ENCODE results near the gene FAM110A. TPM values are rescaled to one million over a fixed set of nuclear protein-coding genes. Genes with fewer than 3 reads are reported as not detected.
"Not testable (repeated sequence)": the region's sequence is repeated elsewhere in the genome, so short reads cannot be mapped to it uniquely, and the experiment has no call there.

FAM110A gene
- total RNA-seq, 4 donors from 2014 or later: 1.4 to 3.2 (median 2.0) TPM

DNA sequence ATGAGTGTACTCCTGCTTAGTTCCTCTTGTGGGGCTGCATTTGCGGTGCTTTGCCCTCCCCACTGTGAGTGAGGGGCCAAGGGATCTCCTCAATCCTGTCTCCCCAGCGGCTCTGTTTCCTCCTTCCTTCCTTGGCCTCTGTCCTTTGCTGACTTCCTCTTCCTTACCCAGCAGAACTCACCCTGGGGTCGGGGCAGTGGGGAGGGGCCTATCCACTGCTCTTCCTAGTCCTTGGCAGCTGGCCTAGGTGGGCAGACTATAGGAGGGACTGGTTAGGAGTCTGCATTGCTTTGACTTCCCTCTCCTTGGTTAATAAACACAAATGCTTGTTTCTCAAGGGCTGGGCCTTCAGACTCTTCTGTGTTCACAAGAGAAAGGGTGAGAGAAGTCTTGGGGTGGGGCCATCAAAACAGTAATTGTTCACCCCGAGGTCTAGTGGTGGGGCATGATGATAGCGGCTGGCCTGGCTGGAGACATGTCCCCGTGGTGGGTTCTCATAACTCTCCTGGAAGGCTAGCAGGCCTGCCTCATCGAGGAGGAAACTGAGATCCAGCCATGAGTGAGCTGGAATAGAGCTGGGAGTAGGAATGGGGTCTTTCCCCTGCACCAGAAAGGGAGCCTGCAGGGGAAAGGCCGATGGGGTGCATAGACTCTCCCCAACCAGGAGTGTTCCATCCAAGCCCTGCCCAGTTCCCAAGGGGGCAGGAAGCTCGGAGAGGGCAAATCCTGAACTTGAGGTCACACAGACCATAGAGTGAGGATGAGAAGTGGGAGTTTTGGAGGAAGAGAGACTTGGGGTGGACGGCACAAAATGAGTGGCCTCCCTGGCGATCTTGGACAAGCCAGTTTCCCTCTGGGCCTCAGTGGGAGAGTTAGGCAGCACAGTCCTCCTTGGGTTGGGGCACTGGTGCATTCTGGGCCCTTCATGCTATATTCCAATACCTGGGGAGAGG is 12.7 kb downstream of the FAM110A start:
- peaks cover 0 to 28% (median 18%) of the 10 kb centered on the region in 3 donors for H3K4me1 ChIP-seq
- WGBS, 2 donors (ENCODE audit: low coverage in 1 of 2): 80 to 91% methylated on average over 4 to 6 of the region's 11 CpGs
- H3K27ac ChIP-seq: no peak overlapping the region
- no peaks in the 10 kb centered on the region for H3K36me3 ChIP-seq
- H3K9me3 ChIP-seq: no peaks in the 10 kb centered on the region
- no peak overlapping the region for H3K4me3 ChIP-seq
- no peak for ATAC-seq
- TF ChIP-seq POLR2AphosphoS5 (IDR thresholded peaks at IDR 0.05): no peak
- no peak for TF ChIP-seq POLR2A (IDR thresholded peaks at IDR 0.05)
- TF ChIP-seq, protein P1, sequence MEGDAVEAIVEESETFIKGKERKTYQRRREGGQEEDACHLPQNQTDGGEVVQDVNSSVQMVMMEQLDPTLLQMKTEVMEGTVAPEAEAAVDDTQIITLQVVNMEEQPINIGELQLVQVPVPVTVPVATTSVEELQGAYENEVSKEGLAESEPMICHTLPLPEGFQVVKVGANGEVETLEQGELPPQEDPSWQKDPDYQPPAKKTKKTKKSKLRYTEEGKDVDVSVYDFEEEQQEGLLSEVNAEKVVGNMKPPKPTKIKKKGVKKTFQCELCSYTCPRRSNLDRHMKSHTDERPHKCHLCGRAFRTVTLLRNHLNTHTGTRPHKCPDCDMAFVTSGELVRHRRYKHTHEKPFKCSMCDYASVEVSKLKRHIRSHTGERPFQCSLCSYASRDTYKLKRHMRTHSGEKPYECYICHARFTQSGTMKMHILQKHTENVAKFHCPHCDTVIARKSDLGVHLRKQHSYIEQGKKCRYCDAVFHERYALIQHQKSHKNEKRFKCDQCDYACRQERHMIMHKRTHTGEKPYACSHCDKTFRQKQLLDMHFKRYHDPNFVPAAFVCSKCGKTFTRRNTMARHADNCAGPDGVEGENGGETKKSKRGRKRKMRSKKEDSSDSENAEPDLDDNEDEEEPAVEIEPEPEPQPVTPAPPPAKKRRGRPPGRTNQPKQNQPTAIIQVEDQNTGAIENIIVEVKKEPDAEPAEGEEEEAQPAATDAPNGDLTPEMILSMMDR (IDR thresholded peaks at IDR 0.05): no peak
- no peak for TF ChIP-seq EP300 (IDR thresholded peaks at IDR 0.05)
- H3K27me3 ChIP-seq: peaks cover 37% of the 10 kb centered on the region

DNA sequence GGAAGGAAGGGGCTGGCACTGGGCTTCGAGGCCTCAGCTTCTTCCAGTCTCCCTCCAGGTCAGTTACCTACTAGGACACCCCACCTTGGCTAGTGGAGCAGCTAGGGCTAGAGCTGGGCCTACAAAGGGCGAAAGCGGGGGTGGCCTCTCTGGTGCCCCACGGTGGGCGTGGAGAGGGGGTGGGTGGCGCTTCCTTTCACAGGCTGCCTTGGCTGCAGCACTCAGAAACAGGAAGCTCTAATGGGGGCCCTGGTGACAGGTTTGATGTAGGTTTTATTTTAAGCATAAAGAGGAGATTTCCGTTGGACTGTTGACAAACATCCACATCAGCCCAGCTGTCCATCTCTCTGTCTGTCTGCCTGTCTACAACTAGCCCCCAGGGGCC is 13.4 kb downstream of the FAM110A start:
- Histone ChIP-seq H3K27ac (no peak overlapping the region), H3K4me1 (peaks cover 0 to 22% (median 12%) of the 10 kb centered on the region in 3 donors), H3K36me3 (no peaks in the 10 kb centered on the region), H3K27me3 (peaks cover 30% of the 10 kb centered on the region), H3K4me3 (no peak overlapping the region), H3K9me3 (no peaks in the 10 kb centered on the region)
- 40 to 92% methylated on average over 1 to 2 of the region's 7 CpGs for WGBS, 2 donors (ENCODE audit: low coverage in 1 of 2)
- TF ChIP-seq POLR2A (IDR thresholded peaks at IDR 0.05): no peak
- TF ChIP-seq, protein P1 (IDR thresholded peaks at IDR 0.05): no peak
- TF ChIP-seq POLR2AphosphoS5 (IDR thresholded peaks at IDR 0.05): no peak
- TF ChIP-seq EP300 (IDR thresholded peaks at IDR 0.05): no peak
- no peak for ATAC-seq

DNA sequence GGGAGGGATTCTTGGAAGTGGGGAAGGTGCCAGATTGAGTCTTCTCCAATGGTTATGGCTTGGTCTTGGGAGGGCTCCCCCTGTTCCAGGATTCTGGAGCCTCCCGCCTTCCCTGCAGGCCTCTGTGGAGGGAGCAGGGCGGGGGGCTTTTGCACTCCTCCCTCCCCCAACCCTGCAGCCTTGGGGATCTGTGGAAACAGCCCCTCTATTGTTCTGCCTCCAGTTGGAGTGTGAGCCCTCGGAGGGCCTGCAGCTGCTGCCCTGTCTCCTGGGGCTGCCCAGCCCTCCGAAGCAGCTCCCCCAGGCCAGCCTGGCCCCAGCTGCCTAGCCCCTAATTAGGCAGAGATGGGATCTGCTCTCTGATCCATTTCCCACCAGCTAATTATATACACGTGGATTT is 14.7 kb downstream of the FAM110A start:
- WGBS, 2 donors (ENCODE audit: low coverage in 1 of 2): no CpG with 5 or more reads among the region's 5 CpGs
- Histone ChIP-seq H3K27ac (no peak overlapping the region), H3K4me3 (no peak overlapping the region), H3K27me3 (peaks cover 19% of the 10 kb centered on the region), H3K4me1 (peaks cover 0 to 22% (median 11%) of the 10 kb centered on the region in 3 donors), H3K9me3 (no peaks in the 10 kb centered on the region), H3K36me3 (no peaks in the 10 kb centered on the region)
- no peak for ATAC-seq
- TF ChIP-seq, protein P1 (IDR thresholded peaks at IDR 0.05): no peak
- TF ChIP-seq POLR2AphosphoS5 (IDR thresholded peaks at IDR 0.05): no peak
- no peak for TF ChIP-seq EP300 (IDR thresholded peaks at IDR 0.05)
- no peak for TF ChIP-seq POLR2A (IDR thresholded peaks at IDR 0.05)

DNA sequence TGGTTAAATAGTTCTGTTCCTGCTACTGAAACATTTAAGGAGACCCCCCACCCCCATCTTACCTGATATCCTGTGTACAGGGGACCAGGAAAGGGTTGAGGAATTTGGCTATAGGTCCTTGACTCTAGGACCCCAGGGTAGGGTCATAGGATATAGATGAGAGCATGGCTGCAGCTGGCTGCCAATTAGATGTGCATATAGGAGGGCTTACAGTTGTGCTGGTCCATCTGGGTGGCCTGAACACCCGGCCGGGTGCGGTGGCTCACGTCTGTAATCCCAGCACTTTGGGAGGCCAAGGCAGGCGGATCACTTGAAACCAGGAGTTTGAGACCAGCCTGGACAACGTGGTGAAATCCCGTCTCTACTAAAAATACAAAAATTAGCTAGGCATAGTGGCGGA is 15.2 kb downstream of the FAM110A start:
- H3K36me3 ChIP-seq, H3K9me3 ChIP-seq, H3K27ac ChIP-seq, H3K4me3 ChIP-seq, ATAC-seq: not testable (repeated sequence)
- 89 to 100% methylated on average over 1 to 8 of the region's 8 CpGs for WGBS, 2 donors (ENCODE audit: low coverage in 1 of 2)
- Histone ChIP-seq H3K27me3 (peaks cover 14% of the 10 kb centered on the region), H3K4me1 (peaks cover 0 to 21% (median 11%) of the 10 kb centered on the region in 3 donors)

DNA sequence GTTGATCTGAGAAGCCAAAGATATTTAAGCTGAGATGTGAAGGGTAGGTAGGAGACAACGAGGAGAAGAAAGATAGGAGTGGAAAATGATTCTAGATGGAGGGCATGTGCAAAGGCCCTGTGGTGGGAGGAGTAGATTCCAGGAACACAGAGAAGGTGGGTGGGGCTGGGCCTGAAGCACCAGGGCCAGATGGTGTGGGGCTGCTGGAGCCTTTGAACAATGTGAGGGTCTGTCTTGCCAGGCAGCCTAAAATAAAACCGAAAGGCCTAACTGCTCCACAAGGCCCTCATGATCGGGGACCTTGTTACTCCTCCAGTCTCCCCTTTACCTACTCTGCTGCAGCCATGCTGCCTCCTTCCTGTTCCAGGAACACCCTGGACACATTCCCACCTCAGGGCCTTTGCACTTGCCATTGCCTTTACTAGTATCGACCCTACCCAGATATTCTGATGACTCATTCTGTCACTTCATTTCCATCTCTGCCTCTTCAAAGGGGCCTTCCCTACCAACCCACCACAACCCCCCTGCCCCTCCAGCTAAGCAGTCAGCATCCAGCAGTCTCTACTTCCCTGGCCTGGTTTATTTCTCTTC is 20.0 kb downstream of the FAM110A start:
- Histone ChIP-seq H3K36me3 (no peaks in the 10 kb centered on the region), H3K27me3 (peaks cover 4% of the 10 kb centered on the region), H3K4me1 (no peaks in the 10 kb centered on the region), H3K4me3 (no peak overlapping the region), H3K27ac (no peak overlapping the region), H3K9me3 (no peaks in the 10 kb centered on the region)
- 72 to 86% methylated on average over 4 of the region's 4 CpGs for WGBS, 2 donors (ENCODE audit: low coverage in 1 of 2)
- TF ChIP-seq, protein P1 (IDR thresholded peaks at IDR 0.05): no peak
- TF ChIP-seq POLR2AphosphoS5 (IDR thresholded peaks at IDR 0.05) (no peak), POLR2A (IDR thresholded peaks at IDR 0.05) (no peak), EP300 (IDR thresholded peaks at IDR 0.05) (no peak)
- ATAC-seq: no peak

Measured in gastroesophageal sphincter (tissue), 4 donors.